NCI-H524 (cell line): Measurements from ENCODE around the gene BAD.
"Not testable (repeated sequence)": the region's sequence is repeated elsewhere in the genome, so short reads cannot be mapped to it uniquely, and the experiment has no call there.

ENCODE experiments used
- DNase-seq, 2 experiments: peaks; one replicate each; lab custom pipeline; 2025; lab: John Stamatoyannopoulos, UW

BAD gene

GRCh38 chr11:64284048-64284961 lies at the start of gene BAD:
Gene BAD, minus strand, starts transcription at chr11:64284665. Its CDS starts 297 bp downstream, at chr11:64284368.
- peak; percentile 79 to 87 for DNase-seq

GRCh38 chr11:64333556-64333955 lies 49.1 kb upstream of the BAD start:
- no peak for DNase-seq

GRCh38 chr11:64331569-64332371 lies 47.3 kb upstream of the BAD start:
- DNase-seq: peak; percentile 57 to 67

GRCh38 chr11:64330888-64331287 lies 46.4 kb upstream of the BAD start:
- DNase-seq: no peak

GRCh38 chr11:64327993-64328392 lies 43.5 kb upstream of the BAD start:
- DNase-seq: no peak

GRCh38 chr11:64327375-64327774 lies 42.9 kb upstream of the BAD start:
- no peak for DNase-seq

- DNase-seq: no peak
Observed at GRCh38 chr11:64324692-64325469, 40.4 kb upstream of the BAD start.

GRCh38 chr11:64323984-64324383 lies 39.5 kb upstream of the BAD start:
- DNase-seq: not testable (repeated sequence)

GRCh38 chr11:64323373-64323772 lies 38.9 kb upstream of the BAD start:
- DNase-seq: no peak

- DNase-seq: no peak
Observed at GRCh38 chr11:64322925-64323260, 38.4 kb upstream of the BAD start.

GRCh38 chr11:64321533-64321932 lies 37.1 kb upstream of the BAD start:
- DNase-seq: no peak

- no peak for DNase-seq
Observed at GRCh38 chr11:64321026-64321425, 36.6 kb upstream of the BAD start.

GRCh38 chr11:64320556-64320955 lies 36.1 kb upstream of the BAD start:
- no peak for DNase-seq

- no peak for DNase-seq
Observed at GRCh38 chr11:64318766-64319761, 34.6 kb upstream of the BAD start.

- peak; percentile 92 to 95 for DNase-seq
Observed at GRCh38 chr11:64317961-64318765, 33.7 kb upstream of the BAD start, which contains the start of gene PRDX5. Gene PRDX5, plus strand, starts transcription at chr11:64318121. Its CDS starts 95 bp downstream, at chr11:64318216.

- DNase-seq: peak; percentile 95 to 98
Observed at GRCh38 chr11:64317325-64317960, 33.0 kb upstream of the BAD start, which contains the start of gene TRMT112. Gene TRMT112, minus strand, starts transcription at chr11:64317559. Its CDS starts 33 bp downstream, at chr11:64317526.

- peak; percentile 32 to 40 for DNase-seq
Observed at GRCh38 chr11:64316672-64317324, 32.3 kb upstream of the BAD start.

- DNase-seq: not testable (repeated sequence)
Observed at GRCh38 chr11:64315667-64316526, 31.4 kb upstream of the BAD start.
